Measurements from ENCODE around the gene PPFIA4. TPM values are rescaled to one million over a fixed set of nuclear protein-coding genes. Genes with fewer than 3 reads are reported as not detected.

The PPFIA4 gene
- total and polyA plus RNA-seq, 2 of the 4 experiments (the other 2 are of a cell fraction): 5.4 to 13.7 TPM

DNA sequence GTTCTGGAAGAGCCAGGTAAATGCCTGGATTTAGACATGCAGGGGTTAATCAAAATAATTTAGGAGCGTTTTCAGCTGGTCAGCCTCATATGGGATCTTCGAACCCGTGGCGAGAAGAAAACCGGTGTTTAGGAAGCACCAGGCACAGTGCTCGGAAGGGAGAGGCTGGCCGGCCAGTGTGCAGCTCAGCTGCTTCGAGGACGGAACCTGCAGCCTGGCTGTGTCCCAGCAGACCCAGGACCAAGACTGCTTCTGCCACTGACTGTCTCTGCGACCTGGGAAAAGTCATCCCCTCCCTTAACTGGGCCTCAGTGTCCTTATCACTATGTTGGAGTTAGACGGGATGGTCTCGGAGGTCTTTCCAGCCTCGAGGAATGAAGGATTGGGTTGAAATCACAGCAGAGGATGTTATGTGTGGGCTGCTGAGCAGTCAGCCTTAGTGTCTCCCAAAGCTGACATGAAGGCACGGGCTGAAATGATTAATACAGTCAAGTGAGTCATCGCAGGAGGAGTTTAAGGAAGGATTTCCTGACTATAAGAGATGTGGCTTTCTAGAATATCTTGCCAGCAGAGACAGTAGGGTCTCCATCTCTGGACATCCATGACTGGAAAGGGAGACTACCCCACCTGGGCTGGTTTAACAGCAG lies 20.8 kb downstream of the PPFIA4 start:
- Histone ChIP-seq H3K4me1 (ENCODE audit: control insufficient read depth, insufficient read depth, low read length) (peaks cover 9% of the 10 kb centered on the region), H3K4ac (ENCODE audit: low read depth, low read length) (peak overlapping the region; percentile 51; the same call in 1 of the 2 replicates), H3K9ac (ENCODE audit: low read depth, low read length) (no peak overlapping the region), H3K27me3 (ENCODE audit: control insufficient read depth, insufficient read depth, low read length) (no peaks in the 10 kb centered on the region; the same call in 1 of the 2 replicates), H4K91ac (ENCODE audit: insufficient read depth, low read depth, low read length) (no peak overlapping the region), H2AK9ac (replicated peaks; ENCODE audit: low read depth, low read length, poor library complexity) (peak overlapping the region; percentile 7), H3K4me3 (ENCODE audit: insufficient read depth, low read depth, low read length) (no peak overlapping the region), H2BK5ac (ENCODE audit: low read depth, low read length, poor library complexity, severe bottlenecking) (no peak overlapping the region), H3K9me3 (ENCODE audit: control insufficient read depth, insufficient read depth, low read length) (no peaks in the 10 kb centered on the region), H2AFZ (replicated peaks; ENCODE audit: low read length, poor library complexity) (peak overlapping the region; percentile 52), H3K27ac (ENCODE audit: insufficient read depth, low read length) (no peak overlapping the region; the same call in 1 of the 2 replicates), H2BK15ac (ENCODE audit: low read depth, low read length) (no peak overlapping the region), H2BK20ac (ENCODE audit: low read depth, low read length) (no peak overlapping the region), H2AK5ac (ENCODE audit: low read depth, low read length) (0 out of 2 replicates have a peak overlapping the region, but pooled peaks have one; percentile 13), H3K4me2 (ENCODE audit: low read depth, low read length) (no peak overlapping the region; the same call in 1 of the 2 replicates), H3K9me1 (ENCODE audit: insufficient read depth, low read length) (peaks cover 6% of the 10 kb centered on the region), H3K36me3 (ENCODE audit: control insufficient read depth, insufficient read depth, low read length) (peaks cover 24% of the 10 kb centered on the region), H4K5ac (ENCODE audit: low read depth, low read length) (no peak overlapping the region), H3K56ac (ENCODE audit: extremely low read depth, insufficient read depth, low read length) (no peak overlapping the region), H4K8ac (ENCODE audit: low read depth in 2 of 2, low read length in 2 of 2) (no peak overlapping the region), H3K23ac (ENCODE audit: low read depth, low read length) (no peak overlapping the region), H3K79me1 (ENCODE audit: low read depth in 1 of 2, low read length in 2 of 2) (no peaks in the 10 kb centered on the region), H4K20me1 (ENCODE audit: insufficient read depth, low read length) (no peaks in the 10 kb centered on the region; the same call in 1 of the 2 replicates), H2BK120ac (ENCODE audit: low read depth, low read length) (no peak overlapping the region), H3K14ac (replicated peaks; ENCODE audit: low read depth, low read length) (no peak overlapping the region), H3K18ac (ENCODE audit: low read depth, low read length) (no peak overlapping the region)
- no TSS peak for BruUV-seq (replicated peaks)
- intact Hi-C loops (cut with micrococcal nuclease) (no loop called here), dilution Hi-C loops (cut with HindIII; ENCODE audit: low sequenced_read_pairs, unreplicated experiment) (no loop called here), in situ Hi-C loops (cut with MboI; ENCODE audit: low sequenced_read_pairs) (no loop called here)
- TF ChIP-seq FOS (IDR thresholded peaks at IDR 0.05; ENCODE audit: low read depth, low read length) (peak; percentile 86), MAFK (IDR thresholded peaks at IDR 0.05; ENCODE audit: low read depth, low read length) (no peak), SMC3 (IDR thresholded peaks at IDR 0.05; ENCODE audit: low read depth, low read length) (no peak), BHLHE40 (IDR thresholded peaks at IDR 0.05; ENCODE audit: low read depth, low read length) (peak; percentile 99), RCOR1 (IDR thresholded peaks at IDR 0.05; ENCODE audit: insufficient replicate concordance, low read length) (no peak)
- ATAC-seq (ENCODE audit: low read depth): peak; percentile 96
- CTCF ChIA-PET: interaction anchor here (0.6 to 1.0 kb wide), 2 partner anchors 104 to 169 kb away, joined by 3 to 7 read pairs; no protein-coding TSS in a partner anchor
- 0% methylated on average over 2 of the region's 15 CpGs; no CpG with 5 or more reads in 1 of the 2 experiments for WGBS, 2 experiments (ENCODE audit: extremely low coverage in 2 of 2, insufficient read length in 1 of 2)
- DNase-seq: peak; percentile 87
- POLR2A ChIA-PET (ENCODE audit: unreplicated experiment): no interaction called here
